ENCODE results near the gene PTPRH.

PTPRH gene

DNA sequence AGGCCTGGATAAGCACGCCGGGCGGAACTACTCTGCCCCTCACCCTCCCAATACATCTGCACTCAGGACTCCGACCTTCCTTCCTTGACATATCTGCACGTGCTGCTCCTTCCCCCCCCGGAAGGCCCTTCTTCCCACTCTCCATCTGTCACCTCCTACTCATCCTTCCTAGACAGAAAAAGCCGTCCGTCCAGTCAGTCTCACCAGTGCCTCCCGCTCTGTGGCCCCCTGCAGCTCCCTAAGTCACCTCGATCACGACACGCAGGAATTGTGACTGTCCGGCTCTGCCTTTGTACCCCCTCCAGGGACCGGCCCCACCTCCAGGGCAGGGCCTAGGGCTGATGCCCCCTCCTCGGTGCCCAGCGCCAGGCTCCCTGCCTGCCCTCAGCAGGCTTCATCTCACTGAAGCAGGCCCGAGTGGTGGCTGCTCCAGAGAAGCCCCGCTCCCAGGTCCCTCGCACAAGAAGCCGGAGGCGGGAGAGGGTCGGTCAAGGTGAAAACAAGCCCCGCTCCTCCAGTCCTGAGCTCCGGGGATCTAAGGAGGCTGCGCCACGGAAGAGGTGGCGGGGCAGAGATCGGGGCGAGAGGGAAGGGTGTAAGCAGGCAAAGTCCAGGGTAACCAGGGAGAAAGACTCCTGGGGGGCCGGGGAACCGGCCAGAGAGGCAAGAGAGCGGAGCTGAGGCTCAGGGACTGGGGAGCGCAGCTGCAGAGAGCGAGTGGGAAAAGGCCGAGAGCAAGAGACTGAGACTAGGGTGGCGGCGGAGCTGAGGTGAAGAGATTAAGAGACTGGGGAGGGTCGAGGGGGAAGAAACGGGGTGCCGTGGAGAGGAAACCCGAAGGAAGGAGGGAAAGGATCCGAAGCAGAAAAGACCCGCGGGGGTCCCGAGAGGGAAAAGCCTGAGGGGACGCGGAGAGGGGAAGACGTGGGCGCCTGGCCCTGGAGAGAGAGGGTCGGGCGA is 48.4 kb upstream of the PTPRH start:
- peak overlapping the region; percentile 95 for H3K9ac ChIP-seq (ENCODE audit: low read length)
- H3K9me2 ChIP-seq (ENCODE audit: low read depth, low read length) = no peaks in the 10 kb centered on the region
- no peak for TF ChIP-seq EZH2 (IDR thresholded peaks at IDR 0.05; ENCODE audit: borderline replicate concordance, low read length)
- TF ChIP-seq, protein P1, sequence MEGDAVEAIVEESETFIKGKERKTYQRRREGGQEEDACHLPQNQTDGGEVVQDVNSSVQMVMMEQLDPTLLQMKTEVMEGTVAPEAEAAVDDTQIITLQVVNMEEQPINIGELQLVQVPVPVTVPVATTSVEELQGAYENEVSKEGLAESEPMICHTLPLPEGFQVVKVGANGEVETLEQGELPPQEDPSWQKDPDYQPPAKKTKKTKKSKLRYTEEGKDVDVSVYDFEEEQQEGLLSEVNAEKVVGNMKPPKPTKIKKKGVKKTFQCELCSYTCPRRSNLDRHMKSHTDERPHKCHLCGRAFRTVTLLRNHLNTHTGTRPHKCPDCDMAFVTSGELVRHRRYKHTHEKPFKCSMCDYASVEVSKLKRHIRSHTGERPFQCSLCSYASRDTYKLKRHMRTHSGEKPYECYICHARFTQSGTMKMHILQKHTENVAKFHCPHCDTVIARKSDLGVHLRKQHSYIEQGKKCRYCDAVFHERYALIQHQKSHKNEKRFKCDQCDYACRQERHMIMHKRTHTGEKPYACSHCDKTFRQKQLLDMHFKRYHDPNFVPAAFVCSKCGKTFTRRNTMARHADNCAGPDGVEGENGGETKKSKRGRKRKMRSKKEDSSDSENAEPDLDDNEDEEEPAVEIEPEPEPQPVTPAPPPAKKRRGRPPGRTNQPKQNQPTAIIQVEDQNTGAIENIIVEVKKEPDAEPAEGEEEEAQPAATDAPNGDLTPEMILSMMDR (IDR thresholded peaks at IDR 0.05; ENCODE audit: low read length) = no peak
- H3F3A ChIP-seq (ENCODE audit: insufficient read depth, low read length) = peaks cover 7% of the 10 kb centered on the region; the same call in 1 of the 2 replicates
- H3K4me1 ChIP-seq (ENCODE audit: insufficient read depth, low read length, severe bottlenecking) = peaks cover 54% of the 10 kb centered on the region
- H3K27me3 ChIP-seq (ENCODE audit: insufficient read depth, low read length) = no peaks in the 10 kb centered on the region
- H4K20me1 ChIP-seq (ENCODE audit: insufficient read depth, low read length) = no peaks in the 10 kb centered on the region
- peak overlapping the region; percentile 96 for H3K4me2 ChIP-seq (ENCODE audit: low read length)
- H3K4me3 ChIP-seq (ENCODE audit: low read depth, low read length, poor library complexity, severe bottlenecking) = peak overlapping the region; percentile 94
- H3K9me3 ChIP-seq (ENCODE audit: low read length) = no peaks in the 10 kb centered on the region
- H3K36me3 ChIP-seq (ENCODE audit: insufficient read depth, low read length) = peaks cover 37% of the 10 kb centered on the region; the same call in 1 of the 2 replicates
- H3K79me2 ChIP-seq (ENCODE audit: insufficient read depth, low read length) = peaks cover 49% of the 10 kb centered on the region
- H3K27ac ChIP-seq (ENCODE audit: low read depth, low read length, poor library complexity, severe bottlenecking) = peak overlapping the region; percentile 100
- H2AFZ ChIP-seq (ENCODE audit: low read length) = no peak overlapping the region

- peak overlapping the region; percentile 95 for H3K9ac ChIP-seq (ENCODE audit: low read length)
- no peak overlapping the region for H2AFZ ChIP-seq (ENCODE audit: low read length)
- H3K4me1 ChIP-seq (ENCODE audit: insufficient read depth, low read length, severe bottlenecking) = peaks cover 64% of the 10 kb centered on the region
- peaks cover 38% of the 10 kb centered on the region; the same call in 1 of the 2 replicates for H3K36me3 ChIP-seq (ENCODE audit: insufficient read depth, low read length)
- H3K9me2 ChIP-seq (ENCODE audit: low read depth, low read length) = no peaks in the 10 kb centered on the region
- no peaks in the 10 kb centered on the region for H4K20me1 ChIP-seq (ENCODE audit: insufficient read depth, low read length)
- no peaks in the 10 kb centered on the region for H3K9me3 ChIP-seq (ENCODE audit: low read length)
- peak overlapping the region; percentile 96 for H3K4me2 ChIP-seq (ENCODE audit: low read length)
- TF ChIP-seq, protein P1 (IDR thresholded peaks at IDR 0.05; ENCODE audit: low read length) = no peak
- no peak for TF ChIP-seq EZH2 (IDR thresholded peaks at IDR 0.05; ENCODE audit: borderline replicate concordance, low read length)
- H3F3A ChIP-seq (ENCODE audit: insufficient read depth, low read length) = peaks cover 7% of the 10 kb centered on the region; the same call in 1 of the 2 replicates
- no peaks in the 10 kb centered on the region for H3K27me3 ChIP-seq (ENCODE audit: insufficient read depth, low read length)
- H3K79me2 ChIP-seq (ENCODE audit: insufficient read depth, low read length) = peaks cover 58% of the 10 kb centered on the region
- peak overlapping the region; percentile 100 for H3K27ac ChIP-seq (ENCODE audit: low read depth, low read length, poor library complexity, severe bottlenecking)
- peak overlapping the region; percentile 94 for H3K4me3 ChIP-seq (ENCODE audit: low read depth, low read length, poor library complexity, severe bottlenecking)
These were observed 47.5 kb upstream of the PTPRH start for GRCh38 chr19:55256562-55257460.

DNA sequence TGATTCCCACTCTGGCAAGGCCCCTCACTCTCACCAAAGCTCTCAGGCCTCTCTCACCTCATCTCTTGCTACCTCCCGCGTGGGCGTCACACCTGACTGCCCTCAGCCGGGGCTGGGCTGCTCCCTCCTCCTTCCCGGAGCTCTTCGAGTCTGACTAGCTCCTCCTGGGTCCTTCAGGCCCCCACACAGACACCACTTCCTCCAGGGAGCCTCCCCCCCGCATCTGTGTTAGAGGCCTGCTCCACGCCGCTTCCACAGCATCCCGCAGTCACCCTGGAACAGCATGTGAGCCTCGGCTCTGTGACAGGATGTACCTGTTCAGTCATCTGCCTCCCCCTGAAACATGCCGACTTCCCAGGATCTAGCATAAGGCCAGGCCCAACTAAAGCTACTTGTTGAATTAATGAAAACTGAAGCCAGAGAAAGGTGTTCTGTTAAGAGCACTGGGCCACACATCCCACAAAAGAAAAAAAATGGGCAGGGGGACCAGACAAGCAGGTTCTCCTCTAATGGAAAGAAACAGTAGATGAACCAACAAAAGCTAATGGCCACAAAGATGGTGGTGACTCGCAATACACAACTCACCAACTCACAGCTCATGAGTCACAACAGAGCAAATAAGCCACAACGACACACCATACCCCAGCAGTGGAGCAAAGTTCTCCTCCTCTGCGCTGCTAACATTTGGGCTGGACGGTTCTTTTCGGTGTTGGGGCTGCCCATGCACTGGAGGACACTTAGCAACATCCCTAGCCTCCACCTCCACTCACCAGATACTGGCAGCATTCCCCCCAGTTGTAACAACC is 46.5 kb upstream of the PTPRH start:
- H4K20me1 ChIP-seq (ENCODE audit: insufficient read depth, low read length) = no peaks in the 10 kb centered on the region
- peaks cover 74% of the 10 kb centered on the region for H3K4me1 ChIP-seq (ENCODE audit: insufficient read depth, low read length, severe bottlenecking)
- TF ChIP-seq, protein P1 (IDR thresholded peaks at IDR 0.05; ENCODE audit: low read length) = no peak
- no peak for TF ChIP-seq EZH2 (IDR thresholded peaks at IDR 0.05; ENCODE audit: borderline replicate concordance, low read length)
- H3K27ac ChIP-seq (ENCODE audit: low read depth, low read length, poor library complexity, severe bottlenecking) = peak overlapping the region; percentile 100
- H3K27me3 ChIP-seq (ENCODE audit: insufficient read depth, low read length) = no peaks in the 10 kb centered on the region
- H3K9me2 ChIP-seq (ENCODE audit: low read depth, low read length) = no peaks in the 10 kb centered on the region
- H3K79me2 ChIP-seq (ENCODE audit: insufficient read depth, low read length) = peaks cover 68% of the 10 kb centered on the region
- H3K4me3 ChIP-seq (ENCODE audit: low read depth, low read length, poor library complexity, severe bottlenecking) = peak overlapping the region; percentile 94
- H3K4me2 ChIP-seq (ENCODE audit: low read length) = peak overlapping the region; percentile 96
- H3K9me3 ChIP-seq (ENCODE audit: low read length) = no peaks in the 10 kb centered on the region
- peak overlapping the region; percentile 95 for H3K9ac ChIP-seq (ENCODE audit: low read length)
- H2AFZ ChIP-seq (ENCODE audit: low read length) = no peak overlapping the region
- H3F3A ChIP-seq (ENCODE audit: insufficient read depth, low read length) = peaks cover 7% of the 10 kb centered on the region; the same call in 1 of the 2 replicates
- H3K36me3 ChIP-seq (ENCODE audit: insufficient read depth, low read length) = peaks cover 47% of the 10 kb centered on the region; the same call in 1 of the 2 replicates

All from OCI-LY1 (cell line).